GM21367 (cell line): Measurements from ENCODE around the gene TCEANC.
"Not testable (repeated sequence)": the region's sequence is repeated elsewhere in the genome, so short reads cannot be mapped to it uniquely, and the experiment has no call there.

Source experiments
- ATAC-seq: cut with Tn5 transposase; IDR thresholded peaks from one replicate; pipeline ENCODE4 v1.9.1; 2021; ENCODE audit not compliant: unreplicated experiment

Gene TCEANC

DNA sequence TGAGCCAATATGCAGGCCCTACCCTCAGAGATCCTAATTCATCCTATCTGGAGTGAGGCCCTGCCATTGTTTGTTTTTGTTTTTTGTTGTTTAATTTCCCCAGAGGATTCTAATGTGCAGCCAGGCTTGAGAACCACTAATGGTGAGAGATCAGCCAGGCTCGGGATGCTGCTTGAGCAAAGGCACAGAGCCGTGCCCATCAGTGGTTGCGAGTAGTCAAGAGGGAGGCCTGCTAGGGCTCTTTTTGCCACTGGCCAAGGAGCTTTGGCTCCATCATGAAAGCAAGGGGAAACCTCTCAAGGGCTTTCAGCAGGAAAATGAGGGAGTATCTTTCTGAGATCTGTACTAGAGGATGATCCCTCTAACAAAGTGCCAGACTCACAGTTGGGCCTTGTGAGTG lies 2.7 kb downstream of the TCEANC start:
- ATAC-seq, result no peak

GRCh38 chrX:13658602-13659001 lies 5.7 kb downstream of the TCEANC start:
- no peak for ATAC-seq

GRCh38 chrX:13659063-13659462 lies 6.1 kb downstream of the TCEANC start:
- no peak for ATAC-seq

DNA sequence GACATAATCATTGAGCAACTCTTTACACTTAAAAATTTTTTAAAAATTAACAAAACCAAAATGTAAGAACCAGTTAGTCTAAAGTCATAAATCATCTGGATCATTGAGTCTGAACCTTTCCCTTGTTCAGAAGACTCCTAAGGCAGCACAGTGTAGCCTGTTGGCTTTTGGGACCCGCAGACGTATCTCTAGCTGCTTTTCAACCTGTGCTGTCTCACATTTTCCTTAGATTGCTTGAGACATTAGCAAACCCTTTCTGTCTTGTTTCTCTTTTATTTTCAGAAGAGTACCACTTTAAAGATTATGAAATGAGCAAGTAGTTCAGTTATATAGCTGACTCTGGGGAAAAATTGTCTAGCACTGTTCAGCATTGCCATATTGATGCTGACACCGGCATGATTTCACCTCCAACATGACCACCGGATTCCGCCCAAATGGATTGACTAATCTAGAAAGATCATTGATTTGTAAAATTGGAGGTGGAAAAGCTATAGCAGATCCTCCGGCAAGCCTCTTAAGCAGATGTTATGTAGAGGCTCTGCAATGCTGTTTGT lies 8.9 kb downstream of the TCEANC start:
- ATAC-seq, result no peak

DNA sequence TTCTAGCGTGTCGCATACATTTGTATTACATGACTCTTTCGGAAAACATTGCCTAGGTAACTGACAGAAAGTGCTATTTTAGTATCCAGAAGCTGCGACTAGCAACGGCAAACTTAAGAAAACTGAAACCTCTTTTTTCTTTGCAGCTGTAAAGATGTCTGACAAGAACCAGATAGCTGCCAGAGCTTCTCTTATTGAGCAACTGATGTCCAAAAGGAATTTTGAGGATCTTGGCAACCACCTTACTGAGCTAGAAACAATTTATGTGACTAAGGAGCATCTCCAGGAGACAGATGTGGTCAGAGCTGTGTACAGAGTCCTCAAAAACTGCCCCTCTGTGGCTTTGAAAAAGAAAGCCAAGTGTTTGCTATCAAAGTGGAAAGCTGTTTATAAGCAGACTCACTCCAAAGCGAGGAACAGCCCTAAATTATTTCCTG lies 9.4 kb downstream of the TCEANC start:
- no peak for ATAC-seq

- ATAC-seq, result no peak
Observed at GRCh38 chrX:13664020-13664419, 11.1 kb downstream of the TCEANC start.

DNA sequence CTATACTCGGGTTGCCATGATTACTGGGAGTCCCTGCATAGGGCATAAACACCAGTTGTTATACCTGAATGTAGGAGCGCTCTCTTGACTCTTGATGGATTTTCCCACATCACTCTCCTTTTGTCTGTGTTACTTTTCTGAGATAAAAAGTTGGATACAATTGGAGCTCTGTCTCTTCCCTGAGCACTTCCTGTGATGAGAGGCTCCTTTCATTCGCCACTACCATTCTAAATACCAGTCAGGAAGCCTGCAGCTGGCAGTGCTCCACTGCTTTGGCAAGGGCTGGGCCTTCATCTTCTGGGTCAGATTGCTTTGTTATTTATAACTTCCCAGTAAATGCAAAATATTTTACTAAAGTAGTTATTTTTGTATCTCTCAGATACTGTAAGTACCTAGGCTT lies 13.9 kb downstream of the TCEANC start:
- no peak for ATAC-seq

GRCh38 chrX:13667919-13668318 lies 15.0 kb downstream of the TCEANC start:
- ATAC-seq, result no peak

DNA sequence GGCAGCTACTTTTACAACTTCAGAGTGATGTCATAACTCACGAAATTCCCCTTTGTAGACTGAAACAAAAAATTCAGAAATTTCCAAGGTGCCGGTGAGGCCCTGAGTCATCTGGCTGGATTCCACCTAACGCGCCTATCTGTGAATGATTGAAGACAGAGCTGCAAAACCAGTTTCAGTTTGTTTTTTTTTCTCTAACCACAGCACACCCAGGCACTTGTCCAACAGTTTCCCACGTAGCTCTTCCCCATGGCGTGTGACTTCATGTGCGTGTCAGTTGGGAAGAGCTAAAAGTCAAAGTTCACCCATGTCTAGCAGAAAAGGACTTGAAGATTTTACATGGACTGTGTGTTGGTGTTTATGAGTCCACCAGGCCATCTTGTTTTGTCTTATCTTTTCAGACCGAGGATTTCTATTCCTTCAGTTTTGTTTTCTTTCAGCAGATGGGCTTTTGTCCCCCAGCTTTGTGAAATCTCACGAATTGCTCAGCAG lies 16.4 kb downstream of the TCEANC start:
- peak; percentile 76 for ATAC-seq

DNA sequence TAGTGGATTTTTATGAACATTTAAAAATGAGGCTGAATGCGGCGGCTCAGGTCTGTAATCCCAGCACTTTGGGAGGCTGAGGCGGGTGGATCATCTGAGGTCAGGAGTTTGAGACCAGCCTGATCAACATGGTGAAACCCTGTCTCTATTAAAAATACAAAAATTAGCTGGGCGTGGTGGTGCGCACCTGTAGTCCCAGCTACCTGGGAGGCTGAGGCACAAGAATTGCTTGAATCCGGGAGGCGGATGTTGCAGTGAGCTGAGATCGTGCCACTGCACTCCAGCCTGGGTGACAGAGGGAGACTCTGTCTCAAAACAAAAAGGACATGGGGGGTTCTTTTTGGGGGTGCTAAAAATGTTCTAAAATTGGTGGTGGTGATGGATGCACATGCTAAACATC lies 16.8 kb downstream of the TCEANC start:
- not testable (repeated sequence) for ATAC-seq

DNA sequence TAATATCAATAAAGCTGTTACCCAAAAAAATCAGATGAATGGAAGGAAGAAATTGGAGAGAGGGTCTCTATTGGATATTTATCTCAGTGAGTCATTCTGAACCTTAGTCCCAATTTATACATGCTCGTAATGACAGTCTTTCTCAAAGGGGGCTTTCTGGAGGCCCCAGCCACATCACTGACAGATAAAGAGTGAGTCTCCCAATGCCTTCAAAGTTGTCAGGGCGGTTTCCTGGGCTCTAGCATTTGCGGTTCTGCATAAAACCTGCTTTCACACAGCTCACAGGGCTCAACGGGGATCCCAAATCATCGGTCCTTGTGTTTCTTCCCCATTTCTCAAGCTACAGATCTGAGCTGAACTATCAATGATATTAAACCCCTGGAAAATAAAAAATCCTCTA lies 17.3 kb downstream of the TCEANC start:
- ATAC-seq, result no peak

DNA sequence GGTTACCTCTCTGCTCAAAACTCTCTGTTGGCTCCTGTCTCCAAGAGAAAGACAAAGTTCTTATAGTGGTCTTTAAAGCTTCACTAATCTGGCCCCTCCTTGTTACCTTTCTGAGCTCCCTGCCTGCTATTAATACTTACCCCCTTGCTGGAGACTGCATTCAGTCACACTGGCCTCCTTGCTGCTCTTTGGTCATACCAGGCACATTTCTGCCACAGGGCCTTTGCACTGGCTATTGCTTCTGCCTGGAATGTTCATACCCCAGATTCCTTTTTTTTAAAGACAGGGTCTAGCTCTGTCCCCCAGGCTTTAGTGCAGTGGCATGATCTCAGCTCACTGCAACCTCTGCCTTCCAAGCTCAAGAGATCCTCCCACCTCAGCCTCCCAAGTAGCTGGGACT lies 20.1 kb downstream of the TCEANC start:
- ATAC-seq, result no peak

- ATAC-seq, result no peak
Observed at GRCh38 chrX:13676885-13677284, 23.9 kb downstream of the TCEANC start.

DNA sequence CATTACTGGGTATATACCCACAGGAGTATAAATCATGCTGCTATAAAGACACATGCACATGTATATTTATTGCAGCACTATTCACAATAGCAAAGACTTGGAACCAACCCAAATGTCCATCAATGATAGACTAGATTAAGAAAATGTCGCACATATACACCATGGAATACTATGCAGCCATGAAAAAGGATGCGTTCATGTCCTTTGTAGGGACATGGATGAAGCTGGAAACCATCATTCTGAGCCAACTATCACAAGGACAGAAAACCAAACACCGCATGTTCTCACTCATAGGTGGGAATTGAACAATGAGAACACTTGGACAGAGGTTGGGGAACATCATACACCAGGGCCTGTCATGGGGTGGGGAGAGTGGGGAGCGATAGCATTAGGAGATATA lies 26.8 kb downstream of the TCEANC start:
- not testable (repeated sequence) for ATAC-seq

DNA sequence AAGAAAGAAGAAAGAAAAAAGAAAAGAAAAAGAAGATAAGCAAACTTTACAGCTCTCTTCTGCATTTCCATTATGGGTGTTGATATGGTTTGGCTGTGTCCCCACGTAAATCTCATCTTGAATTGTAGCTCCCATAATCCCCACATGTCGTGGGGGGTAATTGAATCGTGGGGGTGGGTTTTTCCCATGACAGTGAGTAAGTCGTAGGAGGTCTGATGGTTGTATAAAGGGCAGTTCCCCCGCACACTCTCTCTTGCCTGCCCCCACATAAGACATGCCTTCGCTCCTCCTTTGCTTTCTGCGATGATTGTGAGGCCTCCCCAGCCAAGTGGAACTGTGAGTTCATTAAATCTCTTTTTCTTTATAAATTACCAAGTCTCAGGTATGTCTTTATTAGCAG lies 28.7 kb downstream of the TCEANC start:
- ATAC-seq, result no peak

DNA sequence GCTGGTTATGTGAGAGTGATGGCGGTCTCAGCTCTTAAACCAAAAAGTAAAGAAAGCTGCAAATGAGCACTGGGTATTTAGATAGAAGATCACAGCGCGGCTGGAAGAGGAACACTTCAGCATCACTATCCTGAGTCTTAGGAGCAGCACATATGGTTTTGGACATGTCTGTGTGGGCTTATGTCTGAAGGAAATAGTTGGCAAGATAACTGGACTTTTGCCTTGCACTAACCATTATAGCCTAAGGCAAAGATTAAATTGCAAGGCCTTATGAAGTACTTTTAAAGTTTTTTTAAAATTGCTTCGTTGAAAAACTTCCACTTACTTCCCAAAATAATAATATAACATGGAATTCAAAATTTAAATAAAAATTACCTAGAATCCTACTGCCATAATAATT lies 31.4 kb downstream of the TCEANC start:
- no peak for ATAC-seq

DNA sequence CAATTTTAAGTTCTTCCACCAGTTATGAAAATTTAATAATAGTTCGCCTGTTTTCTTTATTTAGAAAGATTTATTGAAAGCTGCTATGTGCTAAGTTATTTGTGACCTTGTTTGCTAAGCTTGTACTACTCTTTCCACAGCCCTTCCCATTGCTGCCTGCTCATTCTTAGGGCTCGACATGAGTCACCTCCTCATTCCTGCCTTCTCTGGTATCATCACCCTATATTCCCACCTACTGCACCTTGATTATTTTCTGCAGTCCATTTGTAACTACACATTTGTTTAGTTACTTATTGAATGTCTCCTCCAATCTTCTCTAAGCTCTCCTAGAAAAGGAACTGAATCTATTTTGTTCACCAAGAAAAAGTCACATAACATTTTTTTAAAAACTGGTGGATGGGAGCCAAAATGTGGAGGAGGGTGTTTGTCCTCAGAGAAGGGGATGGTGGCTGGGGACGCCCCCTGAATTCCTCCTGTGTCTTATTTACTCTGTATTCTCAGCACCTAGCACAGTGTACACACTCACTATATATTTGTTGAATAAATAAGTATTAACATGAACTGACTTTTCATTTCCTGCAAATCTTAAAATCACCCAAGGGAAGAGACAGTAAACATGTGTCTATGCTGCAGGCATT lies 32.3 kb downstream of the TCEANC start:
- no peak for ATAC-seq

DNA sequence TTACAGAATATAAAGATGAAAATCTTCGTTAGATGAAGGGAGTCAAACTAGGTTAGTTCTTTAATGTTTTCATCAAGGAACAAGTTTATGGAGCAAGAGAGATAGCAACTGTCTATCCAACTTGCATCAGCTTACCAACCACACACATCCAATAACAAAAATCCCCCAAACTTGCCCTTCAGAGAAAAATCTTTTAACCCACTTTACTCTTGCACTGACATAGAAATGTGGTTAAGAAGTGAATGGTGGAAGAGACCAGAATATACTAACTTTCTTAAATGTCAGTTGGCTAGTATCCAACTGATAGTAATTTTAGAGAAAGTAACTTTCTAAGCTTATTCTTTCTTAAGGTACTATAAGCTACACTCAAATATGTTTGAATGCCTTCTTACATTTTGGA lies 34.3 kb downstream of the TCEANC start:
- ATAC-seq, result no peak

DNA sequence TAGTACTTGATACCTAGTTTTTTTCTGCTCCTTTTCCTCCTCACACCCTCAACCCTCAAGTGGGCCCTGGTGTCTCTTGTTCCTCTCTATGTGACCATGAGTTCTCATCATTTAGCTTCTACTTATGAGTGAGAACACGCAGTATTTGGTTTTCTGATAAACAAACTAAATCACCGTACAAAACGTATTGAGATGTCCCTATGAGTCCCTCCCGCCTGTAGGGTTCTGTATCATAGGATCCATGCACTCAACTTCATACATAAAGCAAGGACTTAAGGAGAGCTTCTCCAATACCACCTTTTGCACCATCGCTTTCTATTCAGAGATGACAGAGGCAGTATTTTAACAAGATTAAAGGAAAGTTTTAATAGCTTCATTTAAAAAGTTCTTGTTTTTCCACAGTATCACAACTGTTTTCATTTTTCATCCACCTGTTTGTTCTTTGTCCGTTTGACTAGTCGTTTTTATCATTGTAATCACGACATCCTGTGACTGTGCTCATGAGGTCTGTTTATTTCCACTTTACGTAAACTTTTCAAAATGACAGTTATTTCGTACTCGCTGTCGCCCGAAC lies 35.5 kb downstream of the TCEANC start:
- no peak for ATAC-seq

- ATAC-seq, result peak; percentile 62
Observed at GRCh38 chrX:13688958-13689740, 36.2 kb downstream of the TCEANC start, which contains the start of gene RAB9A. TSS of gene RAB9A (plus strand) at chrX:13689128. CDS start at chrX:13708747, 19,619 bp downstream.

DNA sequence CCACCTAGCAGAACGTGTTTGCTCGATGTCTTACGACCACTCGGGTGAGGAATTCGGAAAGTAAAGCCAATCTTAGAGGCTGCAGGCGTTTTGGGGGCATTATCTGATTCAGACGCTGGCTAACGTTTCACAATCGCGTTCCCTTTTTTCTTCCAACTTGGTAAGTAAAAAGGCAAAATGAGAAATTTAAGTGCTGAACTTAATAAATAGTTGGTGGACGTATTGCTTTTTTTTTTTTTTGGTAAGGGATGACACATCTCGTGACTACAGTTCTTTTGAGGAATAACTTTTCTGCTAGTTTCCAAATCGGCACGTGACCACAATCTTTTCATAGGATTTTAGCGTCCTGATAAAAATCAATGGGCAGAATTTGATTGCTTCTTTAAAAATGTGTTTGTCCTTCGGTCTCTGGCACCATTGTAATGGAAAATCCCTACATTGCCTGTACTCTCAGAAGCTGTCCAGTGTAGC lies 36.8 kb downstream of the TCEANC start:
- ATAC-seq, result no peak

DNA sequence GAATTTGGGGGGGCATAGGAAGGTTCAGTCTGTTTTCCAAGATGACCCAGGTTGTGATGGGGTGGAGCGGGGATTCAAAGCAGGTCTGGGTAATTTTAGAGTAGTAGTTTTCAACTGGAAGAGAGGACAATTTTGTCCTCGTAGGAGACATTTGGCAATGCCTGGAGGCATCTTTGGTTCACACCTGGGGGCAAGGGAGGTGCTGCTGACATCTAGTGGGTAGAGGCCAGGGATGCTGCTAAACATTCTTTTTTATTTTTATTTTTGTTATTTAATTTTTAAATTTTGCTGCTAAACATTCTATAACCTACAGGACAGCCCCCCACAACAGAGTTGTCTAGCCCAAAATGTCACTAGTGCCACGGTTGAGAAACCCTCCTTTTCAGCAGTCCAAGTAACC lies 37.9 kb downstream of the TCEANC start:
- no peak for ATAC-seq
